Stimulated activated CD8-positive, alpha-beta memory T cell treated with anti-CD3 and anti-CD28 coated beads, Interleukin-4, amount 100 ng/mL, for 1 hour (primary cell): ENCODE data around the gene ATP8B3.

Experiments
- DNase-seq, 2 donors: peaks; one replicate each; pipeline ENCODE4 v3.0.0-alpha.2; 2020; ENCODE audit warnings: low read depth in 2 of 2, low spot score in 1 of 2

Gene ATP8B3, protein sequence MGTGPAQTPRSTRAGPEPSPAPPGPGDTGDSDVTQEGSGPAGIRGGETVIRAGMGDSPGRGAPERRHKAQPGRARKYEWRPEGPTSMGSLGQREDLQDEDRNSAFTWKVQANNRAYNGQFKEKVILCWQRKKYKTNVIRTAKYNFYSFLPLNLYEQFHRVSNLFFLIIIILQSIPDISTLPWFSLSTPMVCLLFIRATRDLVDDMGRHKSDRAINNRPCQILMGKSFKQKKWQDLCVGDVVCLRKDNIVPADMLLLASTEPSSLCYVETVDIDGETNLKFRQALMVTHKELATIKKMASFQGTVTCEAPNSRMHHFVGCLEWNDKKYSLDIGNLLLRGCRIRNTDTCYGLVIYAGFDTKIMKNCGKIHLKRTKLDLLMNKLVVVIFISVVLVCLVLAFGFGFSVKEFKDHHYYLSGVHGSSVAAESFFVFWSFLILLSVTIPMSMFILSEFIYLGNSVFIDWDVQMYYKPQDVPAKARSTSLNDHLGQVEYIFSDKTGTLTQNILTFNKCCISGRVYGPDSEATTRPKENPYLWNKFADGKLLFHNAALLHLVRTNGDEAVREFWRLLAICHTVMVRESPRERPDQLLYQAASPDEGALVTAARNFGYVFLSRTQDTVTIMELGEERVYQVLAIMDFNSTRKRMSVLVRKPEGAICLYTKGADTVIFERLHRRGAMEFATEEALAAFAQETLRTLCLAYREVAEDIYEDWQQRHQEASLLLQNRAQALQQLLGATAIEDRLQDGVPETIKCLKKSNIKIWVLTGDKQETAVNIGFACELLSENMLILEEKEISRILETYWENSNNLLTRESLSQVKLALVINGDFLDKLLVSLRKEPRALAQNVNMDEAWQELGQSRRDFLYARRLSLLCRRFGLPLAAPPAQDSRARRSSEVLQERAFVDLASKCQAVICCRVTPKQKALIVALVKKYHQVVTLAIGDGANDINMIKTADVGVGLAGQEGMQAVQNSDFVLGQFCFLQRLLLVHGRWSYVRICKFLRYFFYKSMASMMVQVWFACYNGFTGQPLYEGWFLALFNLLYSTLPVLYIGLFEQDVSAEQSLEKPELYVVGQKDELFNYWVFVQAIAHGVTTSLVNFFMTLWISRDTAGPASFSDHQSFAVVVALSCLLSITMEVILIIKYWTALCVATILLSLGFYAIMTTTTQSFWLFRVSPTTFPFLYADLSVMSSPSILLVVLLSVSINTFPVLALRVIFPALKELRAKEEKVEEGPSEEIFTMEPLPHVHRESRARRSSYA (N-terminal part only)

DNA sequence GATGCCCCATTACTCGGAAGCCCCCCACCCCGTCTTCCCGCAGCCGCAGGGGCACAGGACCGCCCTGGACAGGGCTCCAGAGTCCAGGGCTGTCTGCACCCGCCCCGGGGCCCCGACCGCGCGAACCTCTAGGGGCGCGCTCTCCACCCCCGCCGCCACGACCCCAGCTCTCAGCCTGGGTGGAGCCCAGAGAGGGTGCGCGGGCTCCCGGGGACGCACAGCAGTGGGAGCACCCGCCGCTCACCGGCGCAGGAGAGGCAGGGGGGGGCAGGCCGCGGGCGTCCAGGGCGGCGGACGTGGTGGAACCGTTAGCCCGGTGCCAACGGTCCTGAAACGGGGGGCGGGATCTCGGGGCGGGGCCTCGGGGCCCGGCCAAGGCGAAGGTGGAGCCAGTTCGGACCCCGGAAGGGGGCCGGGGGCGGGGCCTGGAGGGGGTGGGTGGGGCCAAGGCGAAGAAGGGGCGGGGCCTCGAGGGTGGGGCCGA, at the start of gene ATP8B3:
Gene ATP8B3 (minus strand): TSS at position 335 of the 484 bp plus-strand sequence. CDS start 540 bp downstream, outside the sequence.
- DNase-seq: peak; percentile 36 to 59

DNA sequence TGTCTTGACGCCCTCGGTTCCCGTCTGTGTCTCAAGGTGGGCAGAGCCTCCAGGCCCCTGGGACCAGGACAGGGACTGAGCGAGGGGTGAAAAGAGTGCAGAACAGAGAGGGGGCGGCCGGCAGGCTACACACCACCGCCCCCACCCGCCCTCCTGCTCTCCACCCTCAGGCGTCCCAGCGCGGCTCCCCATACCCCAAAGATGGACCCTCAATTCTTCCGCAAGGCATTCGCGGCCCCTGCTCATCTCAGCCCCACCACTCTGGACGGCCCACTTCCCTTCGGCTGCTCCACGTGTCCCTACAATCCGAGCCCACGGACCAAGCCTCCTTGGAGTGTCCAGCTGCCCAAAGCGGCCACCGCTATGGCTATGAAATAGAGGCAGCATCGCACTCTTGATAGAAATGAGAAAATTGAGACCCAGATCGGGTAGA, 49.5 kb upstream of the ATP8B3 start:
- DNase-seq: no peak

DNA sequence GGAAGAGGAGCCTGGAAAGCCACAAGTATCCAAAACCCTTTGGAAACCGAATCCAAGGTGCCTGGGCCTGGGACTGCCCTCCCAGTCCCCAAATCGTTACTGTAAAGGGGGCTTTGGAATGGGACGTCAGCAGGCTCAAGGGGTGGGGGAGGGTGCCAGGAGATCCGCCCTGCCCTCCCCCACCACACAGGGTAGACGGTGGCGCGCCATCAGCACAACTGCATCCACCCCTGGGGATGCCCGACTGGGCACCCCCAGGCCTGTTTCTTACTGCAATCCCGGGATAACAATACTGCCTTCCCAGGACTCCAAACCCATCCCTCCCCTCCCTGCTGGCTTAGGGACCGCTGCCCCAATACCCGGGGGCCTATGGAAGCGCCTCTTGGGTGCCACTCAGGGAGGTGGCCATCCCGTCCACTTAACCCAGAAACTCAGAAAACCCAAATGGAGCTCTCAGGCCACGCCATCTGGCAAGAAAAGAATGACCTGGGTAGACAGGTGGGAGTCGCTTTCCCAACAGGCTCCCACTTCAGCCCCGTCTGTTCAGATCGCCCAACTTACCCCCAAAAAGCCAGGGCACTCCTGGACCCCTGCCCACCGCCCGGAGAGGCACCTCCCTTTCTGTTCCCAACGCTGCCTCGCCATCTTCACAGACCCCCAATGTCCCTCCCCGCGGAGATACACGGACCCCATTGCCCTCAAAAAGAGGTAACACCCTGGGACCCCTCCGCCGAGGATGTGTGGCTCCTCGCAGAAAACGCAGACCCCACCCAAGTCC, 48.9 kb upstream of the ATP8B3 start:
- no peak for DNase-seq

DNA sequence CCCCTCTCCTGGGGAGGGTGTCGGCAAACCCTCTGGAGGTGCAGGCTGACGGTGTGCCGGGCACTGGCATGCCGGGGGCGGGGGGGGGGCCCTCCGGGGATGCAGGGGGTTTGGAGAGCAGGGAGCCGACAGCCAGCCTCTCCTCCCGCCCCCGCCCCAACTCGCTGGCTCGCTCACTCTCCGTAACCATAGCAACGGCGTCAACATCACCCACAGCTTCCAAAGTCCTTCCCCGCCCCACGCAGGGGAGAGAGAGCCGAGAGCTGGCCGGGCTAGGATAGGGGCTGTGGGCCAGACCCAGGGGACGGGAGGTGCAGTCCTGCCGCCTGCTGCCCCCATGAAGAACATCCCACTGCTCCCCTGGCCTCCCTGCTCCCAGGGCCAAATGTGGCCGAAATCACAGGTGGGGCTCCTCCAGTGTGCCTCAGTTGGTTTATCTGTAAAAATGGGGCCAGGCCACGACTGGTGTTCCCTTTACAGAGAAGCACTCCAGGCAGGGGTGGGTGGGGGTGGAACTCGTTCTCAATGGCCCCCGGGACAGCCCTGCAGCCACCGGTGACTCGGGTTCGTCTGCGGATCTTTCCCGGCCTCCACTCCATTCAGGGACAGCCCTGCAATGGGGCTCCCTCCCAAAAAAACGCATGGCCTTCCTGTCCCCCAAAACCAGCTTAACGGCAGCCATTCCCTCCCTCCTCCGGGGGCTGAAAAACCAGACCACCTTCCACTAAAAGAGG, 48.1 kb upstream of the ATP8B3 start:
- DNase-seq: no peak

DNA sequence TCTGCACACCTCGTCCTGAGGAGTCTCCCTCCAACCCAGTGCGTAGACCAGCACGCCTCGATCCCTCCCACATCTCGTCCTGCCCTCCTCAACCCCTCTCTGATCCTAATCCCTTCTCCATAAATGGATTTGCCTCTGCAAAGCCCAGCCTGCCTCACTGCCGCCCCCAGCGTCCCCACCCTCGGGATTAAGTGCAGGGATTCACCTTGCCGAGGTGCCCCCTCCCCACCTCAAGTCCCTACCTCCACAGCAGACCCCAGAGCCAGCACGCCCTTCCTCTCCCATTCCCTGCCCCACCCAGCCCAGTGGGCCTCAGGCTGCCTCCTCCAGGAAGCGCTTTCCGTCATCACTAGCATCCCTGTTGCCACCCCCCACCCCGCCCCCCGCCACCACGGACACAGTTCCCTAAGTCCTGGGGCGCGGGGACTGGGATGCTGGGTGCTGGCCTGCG, 47.3 kb upstream of the ATP8B3 start:
- no peak for DNase-seq

DNA sequence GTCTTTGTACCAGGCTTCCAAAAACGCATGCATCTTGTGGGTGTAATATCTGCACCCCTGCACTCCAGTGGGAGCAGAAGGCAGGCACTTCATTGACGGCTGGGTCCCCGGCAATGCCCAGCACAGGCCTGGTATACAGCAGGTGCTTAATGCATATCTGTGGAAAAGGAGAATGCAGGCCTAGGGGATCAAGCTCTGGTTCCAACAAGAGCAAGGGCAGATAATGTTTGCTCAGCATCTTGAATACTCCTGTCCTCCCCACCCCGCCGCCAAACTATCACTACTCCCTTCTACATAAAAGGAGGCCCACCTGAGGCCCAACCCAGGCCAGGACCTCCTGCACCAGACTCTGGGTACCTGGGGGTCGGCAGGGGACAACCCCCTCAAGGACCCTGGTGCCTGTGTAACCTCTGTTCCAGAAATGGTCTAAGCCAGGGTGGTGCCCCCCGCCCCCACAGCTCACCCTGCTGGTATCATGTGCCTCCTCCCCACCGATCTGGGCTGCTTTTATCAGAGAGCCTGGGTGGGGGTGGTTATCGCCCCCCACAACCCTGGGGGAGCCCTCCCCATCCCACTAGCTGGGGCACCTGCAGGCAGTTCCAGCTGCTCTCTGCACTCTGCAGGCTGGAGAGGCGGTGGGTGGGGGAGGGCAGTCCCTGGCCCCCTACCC, 46.5 kb upstream of the ATP8B3 start:
- no peak for DNase-seq

DNA sequence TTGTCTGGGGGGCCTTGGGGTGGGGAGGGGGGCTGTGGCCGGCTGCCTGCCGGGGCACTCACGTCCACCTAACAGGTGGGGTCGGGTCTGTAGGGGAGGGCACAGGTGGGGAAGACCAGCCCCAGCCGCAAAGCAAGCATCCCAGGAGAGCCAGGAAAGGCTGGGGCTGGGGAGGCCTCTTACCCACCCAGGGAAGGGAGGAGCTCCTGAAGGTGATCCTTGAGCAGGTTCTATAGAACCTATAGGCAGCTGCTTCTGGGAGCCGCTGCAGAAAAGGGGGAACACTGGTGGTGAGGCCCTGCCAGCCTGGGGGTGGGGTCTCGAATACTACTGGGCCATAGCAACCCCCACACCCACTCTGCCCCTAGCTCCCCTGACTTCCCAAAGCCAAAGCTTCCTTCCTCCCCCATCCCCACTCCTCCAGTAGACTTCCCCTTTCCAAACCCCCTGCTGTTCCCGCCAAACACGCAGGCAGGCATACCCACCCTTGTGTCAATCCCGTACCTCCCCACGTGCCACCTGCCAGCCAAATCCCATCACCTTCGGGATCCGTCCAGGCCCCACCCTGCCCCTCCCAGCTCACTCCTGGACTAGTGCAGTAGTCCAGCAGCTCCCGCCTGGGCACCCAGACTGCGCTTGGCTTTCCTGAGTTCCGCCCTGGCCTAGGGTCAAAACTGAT, 45.7 kb upstream of the ATP8B3 start:
- no peak for DNase-seq

DNA sequence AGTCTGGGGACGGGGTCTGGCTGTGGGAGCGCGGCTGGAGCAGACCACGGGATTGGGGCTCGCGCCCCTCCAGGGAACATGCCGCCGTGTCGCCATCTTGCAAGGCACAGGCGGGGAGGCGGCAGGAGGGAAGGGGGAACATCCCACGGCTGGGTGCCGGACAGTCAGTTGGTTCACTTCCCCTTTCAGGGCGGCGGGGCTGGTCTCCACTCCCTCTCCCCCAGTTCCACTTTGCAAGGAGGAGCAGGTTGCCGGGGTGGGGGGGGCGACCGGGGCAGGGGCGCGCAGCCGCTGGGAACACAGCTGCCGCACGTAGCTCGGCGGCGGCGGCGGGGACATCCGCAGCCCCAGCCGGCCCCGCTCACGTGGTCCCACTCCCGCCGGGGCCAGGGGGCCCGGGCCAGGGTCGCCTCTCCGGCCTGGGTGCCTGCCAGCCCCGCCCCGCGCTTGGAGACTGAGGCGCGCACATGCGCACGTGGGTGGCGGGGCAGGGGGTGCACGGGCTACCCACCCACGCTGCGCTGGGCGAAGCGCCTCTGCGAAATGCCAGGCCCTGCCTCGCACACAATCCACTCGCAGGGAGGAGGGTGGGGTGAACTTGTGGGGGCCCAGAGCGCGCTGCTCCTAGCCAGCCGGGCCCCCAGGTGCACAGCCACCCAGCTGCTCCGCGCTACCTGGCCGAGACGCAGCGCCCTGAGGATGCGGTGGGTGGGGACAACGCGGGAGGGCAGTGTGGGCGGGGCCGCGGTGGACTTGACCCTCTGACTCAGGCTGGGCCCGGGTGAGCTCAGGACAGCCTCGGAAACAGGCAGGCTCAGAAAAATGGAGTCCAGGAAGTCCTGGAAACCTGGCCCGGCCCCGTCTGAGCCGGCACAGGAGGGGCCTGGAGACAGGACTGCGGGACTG, 44.9 kb upstream of the ATP8B3 start:
- DNase-seq: no peak

DNA sequence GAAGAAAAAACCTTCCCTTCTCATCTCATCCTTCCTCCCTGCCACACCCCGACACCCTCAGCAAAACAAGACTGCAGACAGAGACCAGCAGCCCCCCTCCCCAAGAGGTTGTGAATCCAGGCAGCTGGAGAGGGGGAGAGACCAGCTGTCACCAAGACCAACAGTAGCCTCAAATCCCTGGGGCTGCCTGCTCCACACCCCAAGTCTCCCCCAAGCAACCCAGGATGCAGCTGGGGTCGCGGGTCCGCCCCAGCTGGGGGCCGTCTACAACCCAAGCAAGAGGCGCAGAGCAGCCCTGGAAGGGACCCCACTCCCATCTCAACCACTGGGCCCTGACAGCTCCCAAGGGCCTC, 44.2 kb upstream of the ATP8B3 start:
- DNase-seq: no peak

DNA sequence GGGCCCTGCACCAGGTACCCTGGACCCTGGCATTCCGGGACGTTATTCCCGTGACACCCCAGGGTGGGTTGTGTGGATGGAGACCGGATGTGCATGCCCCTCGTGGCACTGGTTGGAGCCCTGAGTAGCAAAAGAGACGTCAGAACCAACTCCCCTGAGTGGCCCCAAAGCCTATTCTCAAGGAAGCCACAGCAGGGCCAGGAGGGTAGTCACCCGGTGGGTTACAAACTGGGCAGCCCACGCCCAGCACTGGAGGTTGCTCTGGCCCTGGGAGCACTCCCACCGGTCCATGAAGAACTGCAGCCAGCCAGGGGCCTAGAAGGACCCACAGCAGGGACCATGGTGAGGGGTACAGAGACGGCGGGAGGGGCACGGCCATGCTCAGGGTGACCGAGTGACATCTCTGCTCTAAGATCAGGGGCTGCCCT, 43.8 kb upstream of the ATP8B3 start:
- DNase-seq: no peak

DNA sequence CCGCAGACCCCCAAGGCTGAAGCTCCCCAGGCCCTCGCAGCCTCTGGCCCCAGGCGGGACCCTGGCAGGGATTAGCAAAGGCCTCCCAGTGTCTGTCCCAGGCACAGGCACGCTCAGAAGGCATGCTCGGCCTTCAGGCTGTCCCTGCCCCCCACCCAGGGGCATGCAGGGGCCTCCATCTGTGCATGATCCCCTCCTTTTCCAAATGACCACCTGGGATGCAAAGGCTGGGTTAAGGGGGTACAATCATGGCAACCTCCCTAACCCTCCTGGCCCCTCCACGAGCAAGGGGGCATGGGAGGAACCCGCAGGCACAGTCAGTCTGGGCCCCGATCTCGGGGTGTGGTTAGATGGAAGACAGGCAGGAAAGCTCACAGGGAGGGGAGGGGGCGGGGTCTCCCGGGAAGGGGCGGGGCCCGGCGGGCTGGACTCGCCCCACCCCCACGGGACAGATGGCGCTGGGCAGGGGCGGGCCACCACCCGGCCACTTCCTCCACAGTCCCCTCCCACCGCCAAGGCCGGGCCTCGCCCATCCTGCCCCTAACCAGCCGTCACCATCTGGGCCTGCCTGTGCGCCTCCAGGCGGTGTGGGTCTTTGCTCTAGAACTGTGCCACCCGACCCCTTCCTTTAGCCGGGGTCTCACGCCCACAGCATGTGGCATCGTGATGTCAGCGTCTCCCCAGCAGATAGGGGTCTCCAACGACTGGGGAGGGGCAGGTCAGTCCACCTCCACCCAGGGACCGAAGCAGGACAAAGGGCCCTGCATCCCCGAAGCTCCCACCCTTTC, 43.2 kb upstream of the ATP8B3 start:
- peak in 1 of 2 donors; percentile 66 for DNase-seq

DNA sequence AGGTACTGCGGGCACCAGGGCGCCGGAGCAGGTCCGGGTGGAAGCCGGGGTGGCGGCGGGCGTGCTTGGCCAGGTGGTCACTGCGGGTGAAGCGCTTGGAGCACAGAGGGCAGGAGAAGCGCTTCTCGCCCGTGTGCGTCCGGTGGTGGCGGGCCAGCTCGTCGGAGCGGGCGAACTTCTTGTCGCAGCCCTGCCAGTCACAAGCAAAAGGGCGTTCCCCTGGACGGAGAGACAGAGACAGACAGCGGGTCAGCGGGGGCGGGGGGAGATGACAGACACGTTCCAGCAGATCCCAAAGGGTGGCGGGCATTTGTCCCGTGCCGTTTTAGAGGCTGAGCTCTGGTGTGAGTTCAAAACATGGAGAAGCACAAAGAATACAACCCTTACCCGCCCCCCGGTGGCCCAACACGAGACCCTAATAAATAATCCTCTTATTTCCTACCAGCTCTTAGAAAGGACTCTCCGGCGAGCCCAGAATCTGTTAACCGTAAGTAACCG, 42.5 kb upstream of the ATP8B3 start:
- DNase-seq: no peak

DNA sequence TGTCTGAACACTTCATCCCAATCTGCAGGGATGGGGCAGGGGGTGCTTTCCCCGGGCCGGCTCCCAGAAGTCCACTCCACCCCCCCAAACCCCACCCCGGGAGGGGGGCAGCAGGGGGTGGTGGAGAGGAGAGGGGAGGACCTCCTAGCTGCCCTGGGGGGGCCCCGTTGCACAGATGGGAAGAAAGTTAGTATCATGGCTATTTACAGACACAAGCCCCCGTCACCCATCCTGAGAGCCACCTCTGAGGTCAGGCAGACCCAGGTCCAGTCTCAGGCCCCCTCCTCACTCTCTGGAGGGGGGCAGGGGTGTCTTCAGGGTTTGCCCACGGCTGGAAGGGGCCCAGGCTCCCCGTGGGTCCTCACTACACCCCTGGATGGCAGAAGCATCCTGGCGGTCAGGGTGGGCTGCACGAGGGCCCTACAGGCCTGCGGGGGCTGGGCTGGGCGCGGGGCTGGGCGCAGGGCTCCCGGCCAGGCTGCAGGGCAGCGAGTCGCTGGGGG, 42.0 kb upstream of the ATP8B3 start:
- DNase-seq: no peak

DNA sequence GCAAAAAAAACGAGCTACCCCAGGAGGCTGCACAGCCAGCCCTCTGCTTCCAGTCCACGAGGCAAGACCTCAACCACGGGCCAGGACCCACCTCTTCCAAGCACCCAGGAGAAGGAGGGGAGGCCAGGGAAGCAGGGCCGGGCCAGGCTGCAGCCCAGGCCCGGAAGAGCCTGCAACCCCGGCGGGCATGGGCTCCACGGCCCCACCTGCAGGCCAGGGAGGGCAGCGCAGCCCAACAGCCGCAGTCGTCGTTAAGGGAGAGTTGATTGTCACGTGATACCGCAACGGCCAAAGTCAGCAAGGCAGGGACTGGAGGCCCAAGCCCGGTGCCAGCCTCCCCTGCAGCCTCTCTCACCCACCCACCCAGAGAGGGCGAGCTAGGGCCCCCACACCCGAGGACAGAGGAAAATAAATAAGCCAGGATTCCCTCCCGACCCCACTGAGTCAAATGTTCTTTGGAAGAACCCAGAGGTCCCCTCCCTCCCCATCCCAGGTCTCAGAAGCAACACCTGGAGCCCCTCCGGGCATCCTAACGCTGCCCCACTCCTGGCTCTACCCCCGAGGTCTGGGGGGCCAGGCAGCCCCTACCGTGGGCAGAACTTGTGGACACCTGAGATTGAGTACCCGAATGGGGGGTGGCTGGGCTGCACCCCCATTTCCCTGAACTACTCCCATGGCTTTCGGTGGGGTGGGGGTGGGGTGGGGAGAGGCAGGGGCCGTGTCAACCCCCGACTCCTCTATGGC, 41.4 kb upstream of the ATP8B3 start:
- DNase-seq: peak in 1 of 2 donors; percentile 63

DNA sequence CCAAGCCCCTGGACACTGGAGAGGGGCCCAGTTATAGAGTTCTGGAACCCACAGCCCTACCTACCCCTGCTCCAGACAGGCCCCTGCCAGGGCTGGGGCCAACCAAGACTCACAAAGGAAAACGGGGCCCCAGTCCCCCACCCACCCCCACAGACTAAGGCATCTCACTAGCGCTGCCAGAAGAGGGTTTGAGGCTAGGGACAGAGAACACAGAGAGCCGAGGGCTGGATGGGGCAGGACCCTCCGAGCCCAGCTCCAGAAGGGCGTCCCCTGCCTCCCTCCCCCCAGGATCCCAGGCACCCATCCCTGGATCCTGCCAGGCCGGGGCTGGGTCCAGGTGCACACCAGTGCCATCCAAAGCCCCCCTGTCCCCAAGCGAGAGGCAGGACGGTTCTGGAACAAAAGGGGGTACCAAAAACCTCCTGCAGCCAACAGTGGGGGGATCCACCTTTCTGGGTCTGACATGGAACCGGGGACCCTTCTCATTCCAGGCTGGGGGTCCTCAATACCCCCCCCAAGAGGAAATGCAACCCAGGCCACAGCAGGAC, 40.6 kb upstream of the ATP8B3 start:
- DNase-seq: no peak
